Gastrocnemius medialis (tissue), 4 donors: ENCODE results near the gene NPFF.

Experiments used
- POLR2A ChIP-seq, 2 donors: fragments of 450-650 bp; IDR thresholded peaks; one replicate each; pipeline ENCODE4 v1.6.1; 2017; ENCODE audit warnings: antibody characterized with exemption in 2 of 2, mild to moderate bottlenecking in 2 of 2, moderate library complexity in 2 of 2
- TF ChIP-seq, protein P1 (sequence below), 5 experiments: fragments of 450-650 bp in 3 of 5; fragments of 200-600 bp in 2 of 5; sonication (generic) in 2 of 5; IDR thresholded peaks in 4 of 5; conservative IDR thresholded peaks in 1 of 5; 1 replicate in 4 of 5; 2 replicates in 1 of 5; pipeline ENCODE4 v1.5.1; 2016 to 2019; ENCODE audit warnings: antibody characterized with exemption in 5 of 5, mild to moderate bottlenecking in 3 of 5, moderate library complexity in 3 of 5

DNA sequence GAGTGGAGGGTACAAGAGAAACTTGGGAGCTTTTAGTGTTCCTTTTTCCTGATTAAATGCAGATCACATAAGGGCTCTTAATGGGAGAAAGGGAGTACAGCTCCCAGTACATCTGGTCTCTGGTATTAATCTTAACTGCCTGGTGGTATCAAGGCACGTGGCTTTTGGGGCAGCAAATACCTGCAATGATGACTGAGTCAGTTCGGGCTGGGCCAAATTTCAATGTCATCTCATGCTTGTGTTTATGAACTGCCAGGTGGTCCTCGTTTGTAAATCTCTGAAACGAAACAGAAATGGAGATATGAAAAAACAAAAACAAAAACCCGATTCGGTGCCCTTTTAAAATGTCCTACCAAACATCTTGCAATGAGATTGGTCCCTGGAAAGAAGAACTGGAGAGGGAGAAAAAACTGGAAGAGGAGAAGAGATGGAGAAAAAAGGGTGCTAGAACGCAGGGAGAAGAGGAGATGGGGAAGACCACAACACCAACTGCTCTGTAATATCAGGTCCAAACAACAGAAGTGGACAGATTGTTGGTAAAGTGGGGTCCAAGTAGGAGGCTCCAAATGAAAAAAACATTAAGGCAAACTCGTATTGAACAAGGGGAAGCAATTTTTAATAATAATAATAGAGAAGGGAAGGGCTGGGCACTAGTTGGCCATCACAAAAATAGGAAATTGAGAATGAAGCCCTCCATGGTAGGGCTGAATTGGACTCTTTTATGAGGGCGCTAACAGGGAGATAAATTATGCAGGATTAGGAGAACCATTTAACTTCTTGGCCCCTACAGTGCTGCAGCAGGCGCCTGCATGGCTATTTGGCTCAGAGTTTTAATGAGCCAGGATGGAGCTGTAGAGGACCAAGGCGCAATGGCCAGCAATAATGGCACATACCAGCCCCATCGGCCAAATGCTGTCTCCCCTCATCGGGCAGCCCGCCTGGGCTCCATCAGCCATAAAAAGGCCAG lies 45.4 kb upstream of the NPFF start:
- no peak for TF ChIP-seq POLR2A (IDR thresholded peaks at IDR 0.05)
- TF ChIP-seq, protein P1, sequence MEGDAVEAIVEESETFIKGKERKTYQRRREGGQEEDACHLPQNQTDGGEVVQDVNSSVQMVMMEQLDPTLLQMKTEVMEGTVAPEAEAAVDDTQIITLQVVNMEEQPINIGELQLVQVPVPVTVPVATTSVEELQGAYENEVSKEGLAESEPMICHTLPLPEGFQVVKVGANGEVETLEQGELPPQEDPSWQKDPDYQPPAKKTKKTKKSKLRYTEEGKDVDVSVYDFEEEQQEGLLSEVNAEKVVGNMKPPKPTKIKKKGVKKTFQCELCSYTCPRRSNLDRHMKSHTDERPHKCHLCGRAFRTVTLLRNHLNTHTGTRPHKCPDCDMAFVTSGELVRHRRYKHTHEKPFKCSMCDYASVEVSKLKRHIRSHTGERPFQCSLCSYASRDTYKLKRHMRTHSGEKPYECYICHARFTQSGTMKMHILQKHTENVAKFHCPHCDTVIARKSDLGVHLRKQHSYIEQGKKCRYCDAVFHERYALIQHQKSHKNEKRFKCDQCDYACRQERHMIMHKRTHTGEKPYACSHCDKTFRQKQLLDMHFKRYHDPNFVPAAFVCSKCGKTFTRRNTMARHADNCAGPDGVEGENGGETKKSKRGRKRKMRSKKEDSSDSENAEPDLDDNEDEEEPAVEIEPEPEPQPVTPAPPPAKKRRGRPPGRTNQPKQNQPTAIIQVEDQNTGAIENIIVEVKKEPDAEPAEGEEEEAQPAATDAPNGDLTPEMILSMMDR (IDR thresholded peaks at IDR 0.05 in 4 of 5, conservative IDR thresholded peaks at IDR 0.05 in 1 of 5): no peak
